Breast epithelium (tissue), 4 donors: ENCODE measurements around the gene ZNF319. TPM values are rescaled to one million over a fixed set of nuclear protein-coding genes. Genes with fewer than 3 reads are reported as not detected.
"Not testable (repeated sequence)": the region's sequence is repeated elsewhere in the genome, so short reads cannot be mapped to it uniquely, and the experiment has no call there.

Source experiments
- DNase-seq, 2 donors: peaks; one replicate each; pipeline ENCODE4 v3.0.0-alpha.2; 2019; ENCODE audit warnings: low spot score in 2 of 2
- H3K27ac ChIP-seq, 2 donors: fragments of 200-600 bp; sonication (generic) in 1 of 2; one replicate each; pipeline ENCODE4 v1.5.1; 2016 to 2019; ENCODE audit warnings: mild to moderate bottlenecking in 1 of 2
- H3K27me3 ChIP-seq, 2 donors: fragments of 200-600 bp; sonication (generic) in 1 of 2; one replicate each; pipeline versions ENCODE4 v1.5.1 to v1.6.0; 2017 to 2019; ENCODE audit warnings: control low read depth in 1 of 2, mild to moderate bottlenecking in 1 of 2
- H3K36me3 ChIP-seq: fragments of 200-600 bp; one replicate; pipeline ENCODE4 v1.5.1; 2019
- H3K4me1 ChIP-seq, 2 donors: fragments of 200-600 bp; sonication (generic); one replicate each; pipeline ENCODE4 v1.5.1; 2016 to 2019; ENCODE audit warnings: control low read depth in 1 of 2
- H3K4me3 ChIP-seq, 3 donors: fragments of 200-600 bp; sonication (generic); 1 replicate in 2 of 3; 2 replicates in 1 of 3; pipeline ENCODE4 v1.5.1; 2016 to 2019; ENCODE audit warnings: mild to moderate bottlenecking in 3 of 3, moderate library complexity in 2 of 3
- H3K9me3 ChIP-seq, 2 donors: fragments of 200-600 bp; sonication (generic) in 1 of 2; one replicate each; pipeline ENCODE4 v1.5.1; 2016 to 2019; ENCODE audit warnings: control low read depth in 1 of 2
- POLR2A ChIP-seq: fragments of 450-650 bp; IDR thresholded peaks from one replicate; pipeline ENCODE4 v1.6.1; 2016; ENCODE audit warnings: antibody characterized with exemption, mild to moderate bottlenecking, moderate library complexity
- POLR2AphosphoS5 ChIP-seq, 3 donors: sonication (generic); formaldehyde crosslinking; IDR thresholded peaks; one replicate each; pipeline ENCODE4 v1.6.1; 2017; ENCODE audit warnings: antibody characterized with exemption in 3 of 3
- intact Hi-C: fragments of 100-400 bp; cut with DNase I; formaldehyde crosslinking; loops from one replicate; pipeline ENCODE4 v1.15.1; 2023; ENCODE audit warnings: low total_unique reads
- total RNA-seq, 3 donors: library from RNA; depleted of rRNA; stranded (reverse); fragments of >200 nt; gene quantifications; one replicate each; pipeline ENCODE4 v1.1.0, GENCODE V29; 2016
- TF ChIP-seq, protein P1 (sequence below), 3 donors: fragments of 450-650 bp; IDR thresholded peaks; one replicate each; pipeline ENCODE4 v1.5.1; 2016 to 2017; ENCODE audit warnings: antibody characterized with exemption in 3 of 3, mild to moderate bottlenecking in 3 of 3, moderate library complexity in 3 of 3

ZNF319 gene
- total RNA-seq, 3 donors from 2014 or later = 6.2 to 7.2 (median 6.4) TPM

DNA sequence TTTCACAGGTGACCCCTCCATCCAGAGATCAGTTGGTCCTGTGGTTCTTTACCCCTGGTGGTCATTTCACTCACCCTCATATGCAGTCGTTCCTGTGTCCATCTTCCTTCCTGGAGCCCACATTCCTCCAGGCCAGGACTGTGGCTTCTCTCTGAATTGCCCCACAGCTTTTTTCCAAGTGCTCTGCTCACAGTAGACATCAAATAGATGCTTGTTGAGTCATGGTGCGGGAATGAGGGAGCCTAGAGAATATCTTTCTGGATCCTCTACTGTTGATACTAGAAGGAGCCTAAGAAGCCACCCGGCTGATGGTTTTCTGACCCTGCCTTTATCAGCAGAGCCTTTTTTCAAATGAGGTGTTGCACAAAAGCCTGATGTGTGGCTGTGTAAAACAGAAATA lies 11.2 kb upstream of the ZNF319 start:
- H3K36me3 ChIP-seq = no peaks in the 10 kb centered on the region
- intact Hi-C loops = no loop called here
- H3K4me3 ChIP-seq = no peak overlapping the region

DNA sequence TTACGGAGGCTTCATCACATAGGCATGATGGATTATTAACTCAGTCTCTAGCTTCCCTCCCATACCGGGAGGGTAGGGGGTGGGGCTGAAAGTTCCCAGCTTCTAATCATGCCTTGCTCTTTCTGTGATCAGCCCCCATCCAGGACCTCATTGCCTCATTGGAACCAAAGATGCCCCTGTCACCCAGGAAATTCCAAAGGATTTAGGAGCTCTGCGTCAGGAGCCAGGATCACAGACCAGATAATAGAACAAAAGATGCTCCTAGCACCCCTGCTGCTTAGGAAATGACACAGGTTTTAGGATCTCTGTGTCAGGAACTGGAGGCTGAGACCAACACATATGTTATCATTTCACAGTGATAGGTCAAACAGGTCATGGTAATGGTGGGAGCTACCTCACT lies 10.4 kb upstream of the ZNF319 start:
- no peaks in the 10 kb centered on the region for H3K36me3 ChIP-seq
- intact Hi-C loops = no loop called here
- no peaks in the 10 kb centered on the region for H3K4me1 ChIP-seq
- H3K27me3 ChIP-seq = no peaks in the 10 kb centered on the region
- no peak for TF ChIP-seq POLR2A
- TF ChIP-seq, protein P1, sequence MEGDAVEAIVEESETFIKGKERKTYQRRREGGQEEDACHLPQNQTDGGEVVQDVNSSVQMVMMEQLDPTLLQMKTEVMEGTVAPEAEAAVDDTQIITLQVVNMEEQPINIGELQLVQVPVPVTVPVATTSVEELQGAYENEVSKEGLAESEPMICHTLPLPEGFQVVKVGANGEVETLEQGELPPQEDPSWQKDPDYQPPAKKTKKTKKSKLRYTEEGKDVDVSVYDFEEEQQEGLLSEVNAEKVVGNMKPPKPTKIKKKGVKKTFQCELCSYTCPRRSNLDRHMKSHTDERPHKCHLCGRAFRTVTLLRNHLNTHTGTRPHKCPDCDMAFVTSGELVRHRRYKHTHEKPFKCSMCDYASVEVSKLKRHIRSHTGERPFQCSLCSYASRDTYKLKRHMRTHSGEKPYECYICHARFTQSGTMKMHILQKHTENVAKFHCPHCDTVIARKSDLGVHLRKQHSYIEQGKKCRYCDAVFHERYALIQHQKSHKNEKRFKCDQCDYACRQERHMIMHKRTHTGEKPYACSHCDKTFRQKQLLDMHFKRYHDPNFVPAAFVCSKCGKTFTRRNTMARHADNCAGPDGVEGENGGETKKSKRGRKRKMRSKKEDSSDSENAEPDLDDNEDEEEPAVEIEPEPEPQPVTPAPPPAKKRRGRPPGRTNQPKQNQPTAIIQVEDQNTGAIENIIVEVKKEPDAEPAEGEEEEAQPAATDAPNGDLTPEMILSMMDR (IDR thresholded peaks at IDR 0.05) = no peak
- no peak for TF ChIP-seq POLR2AphosphoS5 (IDR thresholded peaks at IDR 0.05)
- no peaks in the 10 kb centered on the region for H3K9me3 ChIP-seq
- no peak overlapping the region for H3K4me3 ChIP-seq
- no peak overlapping the region for H3K27ac ChIP-seq
- no peak for DNase-seq

More for the DNA sequence above, 11.2 kb upstream of the ZNF319 start:
- Histone ChIP-seq H3K27ac (no peak overlapping the region), H3K27me3 (no peaks in the 10 kb centered on the region), H3K4me1 (no peaks in the 10 kb centered on the region), H3K9me3 (no peaks in the 10 kb centered on the region)
- TF ChIP-seq POLR2A (no peak), POLR2AphosphoS5 (IDR thresholded peaks at IDR 0.05) (no peak)
- TF ChIP-seq, protein P1 (IDR thresholded peaks at IDR 0.05) = no peak
- no peak for DNase-seq

DNA sequence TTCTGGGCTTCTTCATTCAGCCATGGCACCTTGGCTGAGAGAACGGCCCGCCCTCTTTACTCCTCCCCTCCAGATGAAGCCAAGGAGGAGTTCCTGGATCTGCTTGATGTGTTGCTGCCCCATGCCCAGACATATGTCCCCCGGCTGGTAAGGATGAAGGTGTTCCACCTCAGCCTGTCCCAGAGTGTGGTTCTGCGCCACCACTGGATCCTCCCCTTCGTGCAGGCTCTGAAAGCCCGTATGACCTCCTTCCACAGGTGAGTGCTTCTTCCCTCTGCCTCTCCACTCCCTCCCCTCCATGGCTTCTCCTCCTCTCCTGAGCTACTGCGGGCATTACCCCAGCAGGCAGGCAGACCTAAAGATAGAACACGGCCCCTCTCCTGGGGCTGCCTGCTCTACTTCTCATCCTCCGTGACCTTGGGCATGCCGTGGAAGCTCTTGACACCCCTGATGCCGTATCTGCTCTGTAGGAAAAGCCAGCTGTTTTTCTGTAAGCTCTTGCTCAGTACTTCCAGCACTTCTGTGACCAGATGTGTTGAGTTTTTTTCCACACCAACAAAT lies 9.5 kb upstream of the ZNF319 start:
- no peak for TF ChIP-seq POLR2A
- TF ChIP-seq, protein P1 (IDR thresholded peaks at IDR 0.05) = no peak
- TF ChIP-seq POLR2AphosphoS5 (IDR thresholded peaks at IDR 0.05) = no peak
- no peaks in the 10 kb centered on the region for H3K27me3 ChIP-seq
- DNase-seq = no peak
- no peaks in the 10 kb centered on the region for H3K9me3 ChIP-seq
- H3K4me3 ChIP-seq = no peak overlapping the region
- H3K4me1 ChIP-seq = no peaks in the 10 kb centered on the region
- intact Hi-C loops = no loop called here
- H3K27ac ChIP-seq = no peak overlapping the region
- H3K36me3 ChIP-seq = no peaks in the 10 kb centered on the region

DNA sequence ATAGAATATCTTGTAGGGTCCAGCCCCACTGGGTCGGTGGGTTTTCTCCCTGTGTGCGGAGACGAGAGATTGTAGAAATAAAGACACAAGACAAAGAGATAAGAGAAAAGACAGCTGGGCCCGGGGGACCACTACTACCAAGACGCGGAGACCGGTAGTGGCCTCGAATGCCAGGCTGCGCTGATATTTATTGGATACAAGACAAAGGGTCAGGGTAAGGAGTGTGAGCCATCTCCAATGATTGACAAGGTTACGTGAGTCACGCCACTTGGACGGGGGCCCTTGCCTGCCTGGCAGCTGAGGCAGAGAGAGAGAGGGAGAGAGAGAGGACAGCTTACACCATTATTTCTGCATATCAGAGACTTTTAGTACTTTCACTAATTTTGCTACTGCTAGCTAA lies 4.3 kb upstream of the ZNF319 start:
- not testable (repeated sequence) for DNase-seq, H3K36me3 ChIP-seq, H3K27me3 ChIP-seq, H3K9me3 ChIP-seq, H3K4me1 ChIP-seq, H3K4me3 ChIP-seq, H3K27ac ChIP-seq
- intact Hi-C loops = loop anchor here (5.0 kb wide), 1 partner anchor 102 kb away; no protein-coding TSS in a partner anchor

DNA sequence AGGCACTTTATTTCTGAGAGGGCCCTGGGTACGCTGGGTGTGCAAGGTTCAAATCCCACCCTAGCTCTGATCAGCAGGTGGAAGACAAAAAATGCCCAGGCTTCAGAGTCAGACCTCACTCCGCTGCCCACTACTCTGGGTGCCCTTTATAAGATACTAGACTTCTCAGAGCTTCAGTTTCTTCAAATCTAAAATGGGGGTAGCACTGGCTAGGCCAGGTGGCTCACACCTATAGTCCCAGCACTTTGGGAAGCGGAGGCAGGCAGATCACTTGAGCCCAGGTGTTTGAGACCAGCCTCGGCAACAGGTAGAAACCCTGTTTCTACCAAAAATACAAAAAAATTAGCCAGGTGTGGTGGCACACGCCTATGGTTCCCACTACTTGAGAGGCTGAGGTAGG lies 2.5 kb upstream of the ZNF319 start:
- H3K9me3 ChIP-seq = no peaks in the 10 kb centered on the region
- no peak overlapping the region for H3K27ac ChIP-seq
- no peaks in the 10 kb centered on the region for H3K27me3 ChIP-seq
- TF ChIP-seq POLR2AphosphoS5 (IDR thresholded peaks at IDR 0.05) = no peak
- TF ChIP-seq POLR2A = no peak
- TF ChIP-seq, protein P1 (IDR thresholded peaks at IDR 0.05) = no peak
- no peaks in the 10 kb centered on the region for H3K4me1 ChIP-seq
- H3K36me3 ChIP-seq = no peaks in the 10 kb centered on the region
- intact Hi-C loops = loop anchor here (5.0 kb wide), 1 partner anchor 101 kb away; no protein-coding TSS in a partner anchor
- DNase-seq = no peak
- no peak overlapping the region for H3K4me3 ChIP-seq

DNA sequence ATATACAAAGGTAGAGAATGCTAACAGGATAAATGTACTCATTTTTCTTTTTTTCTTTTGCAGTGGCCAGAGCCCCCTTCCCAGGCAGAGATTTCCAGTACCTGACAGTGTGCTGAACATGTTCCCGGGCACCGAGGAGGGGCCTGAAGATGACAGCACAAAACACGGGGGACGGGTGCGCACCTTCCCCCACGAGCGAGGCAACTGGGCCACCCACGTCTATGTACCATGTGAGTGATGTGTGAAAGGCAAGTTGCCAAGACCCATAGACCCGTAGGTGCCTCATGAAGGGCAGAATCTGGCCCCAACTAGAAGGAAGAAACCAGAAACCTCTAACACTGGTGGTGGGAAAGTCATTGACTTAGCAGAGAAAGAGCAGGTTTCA lies 1.9 kb upstream of the ZNF319 start:
- intact Hi-C loops = loop anchor here (5.0 kb wide), 1 partner anchor 100 kb away; no protein-coding TSS in a partner anchor
- DNase-seq = no peak
- TF ChIP-seq POLR2AphosphoS5 (IDR thresholded peaks at IDR 0.05) (no peak), POLR2A (no peak)
- TF ChIP-seq, protein P1 (IDR thresholded peaks at IDR 0.05) = no peak
- Histone ChIP-seq H3K27me3 (no peaks in the 10 kb centered on the region), H3K4me3 (no peak overlapping the region), H3K9me3 (no peaks in the 10 kb centered on the region), H3K27ac (no peak overlapping the region), H3K36me3 (peaks cover 5% of the 10 kb centered on the region), H3K4me1 (no peaks in the 10 kb centered on the region)
